Lung (tissue), 12 donors: ENCODE measurements around the gene CPSF4. TPM values are rescaled to one million over a fixed set of nuclear protein-coding genes. Genes with fewer than 3 reads are reported as not detected.
"Not testable (repeated sequence)": the region's sequence is repeated elsewhere in the genome, so short reads cannot be mapped to it uniquely, and the experiment has no call there.

Source experiments
- ATAC-seq: fragments of 200-7000 bp; cut with Tn5 transposase; one replicate; pipeline ENCODE4 v1.9.1; 2020; ENCODE audit warnings: moderate number of reproducible peaks; ENCODE audit not compliant: insufficient read depth, low FRiP score
- DNase-seq, 3 donors: peaks; one replicate each; pipeline ENCODE4 v3.0.0-alpha.2; 2013 to 2017
- H3K27ac ChIP-seq, 2 donors: one replicate each; pipeline ENCODE4 v1.5.1; 2013; ENCODE audit warnings: mild to moderate bottlenecking in 2 of 2, moderate library complexity in 2 of 2, control low read depth in 1 of 2, inconsistent platforms in 1 of 2, low read depth in 1 of 2, low read length in 1 of 2
- H3K27me3 ChIP-seq, 3 donors: one replicate each; pipeline ENCODE4 v1.5.1; 2013; ENCODE audit warnings: low read length in 2 of 3; ENCODE audit not compliant: control insufficient read depth in 3 of 3, insufficient read depth in 3 of 3
- H3K36me3 ChIP-seq, 4 donors: one replicate each; pipeline ENCODE4 v1.5.1; 2013; ENCODE audit warnings: low read length in 4 of 4, mild to moderate bottlenecking in 1 of 4, moderate library complexity in 1 of 4; ENCODE audit not compliant: control insufficient read depth in 4 of 4, insufficient read depth in 4 of 4
- H3K4me1 ChIP-seq, 5 donors: one replicate each; pipeline ENCODE4 v1.5.1; 2013; ENCODE audit warnings: low read length in 5 of 5, mild to moderate bottlenecking in 2 of 5, moderate library complexity in 1 of 5; ENCODE audit not compliant: control insufficient read depth in 5 of 5, insufficient read depth in 5 of 5
- H3K4me3 ChIP-seq: one replicate; pipeline ENCODE4 v1.5.1; 2013; ENCODE audit warnings: mild to moderate bottlenecking, control low read depth, moderate library complexity
- H3K9ac ChIP-seq, 2 donors: one replicate each; pipeline ENCODE4 v1.5.1; 2013; ENCODE audit warnings: low read length in 2 of 2, control low read depth in 1 of 2; ENCODE audit not compliant: insufficient read depth in 1 of 2
- H3K9me3 ChIP-seq, 4 donors: one replicate each; pipeline ENCODE4 v1.5.1; 2013; ENCODE audit warnings: low read length in 3 of 4, mild to moderate bottlenecking in 1 of 4, moderate library complexity in 1 of 4; ENCODE audit not compliant: control insufficient read depth in 4 of 4, insufficient read depth in 3 of 4
- CTCF ChIP-seq: IDR thresholded peaks from 2 replicates; pipeline ENCODE4 v1.5.1; 2012; ENCODE audit warnings: mild to moderate bottlenecking; ENCODE audit errors: control extremely low read depth, extremely low read depth
- WGBS, 2 donors: extraction: QIAGEN DNeasy Blood & Tissue Kit; methylation state at CpG; one replicate each; pipeline ENCODE4 v1.1.7; 2013; 5-methylcytosine and 5-hydroxymethylcytosine counted together
- polyA plus RNA-seq, 2 donors: library from polyadenylated mRNA; stranded (reverse); fragments of 200-250 nt; gene quantifications; one replicate each; pipeline ENCODE4 v1.2.1, GENCODE V29; 2013
- total RNA-seq, 2 donors: library from RNA; depleted of rRNA in 1 of 2; stranded (reverse); fragments of >200 nt in 1 of 2; gene quantifications; one replicate each; pipeline ENCODE4 v1.2.1, GENCODE V29; 2014 to 2021
- donor health status: control.
- donor health status: control.
- donor health status: Bipolar disorder and iron deficiency.
- donor health status: healthy.
- donor health status: DM: yes; HTN: yes; CAD: no.

Gene CPSF4
- total and polyA plus RNA-seq, 4 donors, result 18.3 to 36.8 (median 27.7) TPM

GRCh38 chr7:99410635-99411034 is 28.1 kb upstream of the CPSF4 start:
- 94 to 96% methylated on average over 2 of the region's 2 CpGs for WGBS, 2 donors
- no peak for ATAC-seq
- no peak overlapping the region for H3K4me3 ChIP-seq

GRCh38 chr7:99415513-99416127 is 23.1 kb upstream of the CPSF4 start:
- H3K36me3 ChIP-seq, result peaks cover 40 to 64% (median 42%) of the 10 kb centered on the region in 4 donors
- not testable (repeated sequence) for H3K4me3 ChIP-seq, H3K27me3 ChIP-seq, H3K27ac ChIP-seq, H3K9ac ChIP-seq, H3K4me1 ChIP-seq, ATAC-seq, H3K9me3 ChIP-seq
- 70 to 88% methylated on average over 17 of the region's 17 CpGs for WGBS, 2 donors
- DNase-seq, result peak; percentile 29 to 40 (median 39)

More at GRCh38 chr7:99410635-99411034, 28.1 kb upstream of the CPSF4 start:
- no peak for TF ChIP-seq CTCF
- Histone ChIP-seq H3K27ac (no peak overlapping the region), H3K27me3 (no peaks in the 10 kb centered on the region), H3K9me3 (no peaks in the 10 kb centered on the region), H3K9ac (no peak overlapping the region), H3K36me3 (peaks cover 14 to 31% (median 27%) of the 10 kb centered on the region in 4 donors), H3K4me1 (peaks cover 0 to 23% (median 12%) of the 10 kb centered on the region in 5 donors)
- no peak for DNase-seq

GRCh38 chr7:99418260-99418659 is 20.5 kb upstream of the CPSF4 start:
- H3K27ac ChIP-seq, result no peak overlapping the region
- ATAC-seq (no peak), DNase-seq (no peak)
- no peak overlapping the region for H3K4me3 ChIP-seq
- no peak overlapping the region for H3K9ac ChIP-seq
- H3K36me3 ChIP-seq, result peaks cover 29 to 56% (median 35%) of the 10 kb centered on the region in 4 donors
- H3K27me3 ChIP-seq, result no peaks in the 10 kb centered on the region
- no peaks in the 10 kb centered on the region for H3K4me1 ChIP-seq
- no peak for TF ChIP-seq CTCF
- no peaks in the 10 kb centered on the region for H3K9me3 ChIP-seq
- 95 to 96% methylated on average over 9 of the region's 9 CpGs for WGBS, 2 donors

GRCh38 chr7:99419323-99420021 is 19.3 kb upstream of the CPSF4 start:
- no peak for TF ChIP-seq CTCF
- H3K4me1 ChIP-seq, result no peaks in the 10 kb centered on the region
- H3K4me3 ChIP-seq, result no peak overlapping the region
- H3K27me3 ChIP-seq, result no peaks in the 10 kb centered on the region
- ATAC-seq (no peak), DNase-seq (no peak)
- no peaks in the 10 kb centered on the region for H3K9me3 ChIP-seq
- H3K36me3 ChIP-seq, result peaks cover 22 to 63% (median 39%) of the 10 kb centered on the region in 4 donors
- 93 to 94% methylated on average over 29 of the region's 29 CpGs for WGBS, 2 donors
- H3K27ac ChIP-seq, result no peak overlapping the region
- H3K9ac ChIP-seq, result no peak overlapping the region
